Activated CD8-positive, alpha-beta T cell treated with anti-CD3 and anti-CD28 coated beads for 36 hours (primary cell): ENCODE measurements around the gene SCRN1. TPM values are rescaled to one million over a fixed set of nuclear protein-coding genes. Genes with fewer than 3 reads are reported as not detected.

Experiments used
- ATAC-seq: fragments of 200-7000 bp; cut with Tn5 transposase; one replicate; pipeline ENCODE4 v1.10.0; 2021; ENCODE audit warnings: mild to moderate bottlenecking, moderate library complexity
- CTCF ChIA-PET: fragments of 350-600 bp; sonication (Branson Sonifier 250); formaldehyde crosslinking; loops from one replicate; lab custom pipeline; 2021; ENCODE audit warnings: antibody characterized with exemption; lab: Charles Lee
- POLR2A ChIA-PET: fragments of 350-600 bp; sonication (Branson Sonifier 250); formaldehyde crosslinking; loops from one replicate; lab custom pipeline; 2021; ENCODE audit warnings: antibody characterized with exemption; lab: Charles Lee
- DNase-seq: peaks from one replicate; pipeline ENCODE4 v3.0.0-alpha.2; 2020
- H3K27ac Mint-ChIP-seq: one replicate; pipeline ENCODE4 v1.8.0; 2021; ENCODE audit warnings: mild to moderate bottlenecking, mixed read lengths
- H3K27me3 Mint-ChIP-seq: one replicate; pipeline ENCODE4 v1.8.0; 2021; ENCODE audit warnings: mixed read lengths
- H3K36me3 Mint-ChIP-seq: one replicate; pipeline ENCODE4 v1.8.0; 2021; ENCODE audit warnings: low read depth, mixed read lengths
- H3K4me1 Mint-ChIP-seq: one replicate; pipeline ENCODE4 v1.8.0; 2021; ENCODE audit warnings: low read depth, mixed read lengths
- H3K4me3 Mint-ChIP-seq: one replicate; pipeline ENCODE4 v1.8.0; 2021; ENCODE audit warnings: mild to moderate bottlenecking, moderate library complexity, mixed read lengths
- H3K9me3 Mint-ChIP-seq: one replicate; pipeline ENCODE4 v1.8.0; 2021; ENCODE audit warnings: mixed read lengths
- intact Hi-C: fragments of 100-400 bp; cut with micrococcal nuclease; formaldehyde crosslinking; loops from one replicate; pipeline ENCODE4 v1.10.0; 2022
- total RNA-seq, 2 experiments: library from RNA; stranded (reverse); gene quantifications; one replicate each; pipeline ENCODE4 v1.2.3, GENCODE V29; 2021
- TF ChIP-seq, protein P1 (sequence below): fragments of 200-600 bp; IDR thresholded peaks from one replicate; pipeline ENCODE4 v1.8.0; 2022; ENCODE audit warnings: antibody characterized with exemption, mild to moderate bottlenecking

Gene SCRN1
- total RNA-seq, 2 experiments from 2014 or later: 10.8 to 14.7 TPM

DNA sequence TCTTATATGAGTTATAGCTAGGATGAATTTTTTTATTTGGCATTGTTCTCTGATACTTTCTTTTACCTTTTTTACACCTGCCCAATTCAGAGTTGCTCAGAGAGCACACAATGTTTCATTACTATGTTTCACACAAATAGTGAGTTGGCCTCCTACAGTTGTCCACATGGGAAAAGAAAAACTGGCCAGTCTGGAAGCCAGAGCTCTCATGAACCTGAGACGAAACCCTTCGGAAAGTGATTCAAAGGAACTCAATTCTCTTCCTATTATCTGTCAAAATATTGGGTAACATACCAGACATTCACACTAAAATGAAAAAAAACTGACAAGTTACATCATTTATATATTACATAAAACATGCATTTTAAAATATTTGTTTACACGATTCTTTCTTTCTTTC, 15.3 kb downstream of the SCRN1 start:
- TF ChIP-seq, protein P1, sequence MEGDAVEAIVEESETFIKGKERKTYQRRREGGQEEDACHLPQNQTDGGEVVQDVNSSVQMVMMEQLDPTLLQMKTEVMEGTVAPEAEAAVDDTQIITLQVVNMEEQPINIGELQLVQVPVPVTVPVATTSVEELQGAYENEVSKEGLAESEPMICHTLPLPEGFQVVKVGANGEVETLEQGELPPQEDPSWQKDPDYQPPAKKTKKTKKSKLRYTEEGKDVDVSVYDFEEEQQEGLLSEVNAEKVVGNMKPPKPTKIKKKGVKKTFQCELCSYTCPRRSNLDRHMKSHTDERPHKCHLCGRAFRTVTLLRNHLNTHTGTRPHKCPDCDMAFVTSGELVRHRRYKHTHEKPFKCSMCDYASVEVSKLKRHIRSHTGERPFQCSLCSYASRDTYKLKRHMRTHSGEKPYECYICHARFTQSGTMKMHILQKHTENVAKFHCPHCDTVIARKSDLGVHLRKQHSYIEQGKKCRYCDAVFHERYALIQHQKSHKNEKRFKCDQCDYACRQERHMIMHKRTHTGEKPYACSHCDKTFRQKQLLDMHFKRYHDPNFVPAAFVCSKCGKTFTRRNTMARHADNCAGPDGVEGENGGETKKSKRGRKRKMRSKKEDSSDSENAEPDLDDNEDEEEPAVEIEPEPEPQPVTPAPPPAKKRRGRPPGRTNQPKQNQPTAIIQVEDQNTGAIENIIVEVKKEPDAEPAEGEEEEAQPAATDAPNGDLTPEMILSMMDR: no peak
- Mint-ChIP-seq H3K4me3 (no peak overlapping the region), H3K9me3 (no peaks in the 10 kb centered on the region), H3K27ac (no peak overlapping the region), H3K36me3 (no peaks in the 10 kb centered on the region), H3K4me1 (peaks cover 17% of the 10 kb centered on the region), H3K27me3 (peaks cover 1% of the 10 kb centered on the region)
- DNase-seq (no peak), ATAC-seq (no peak)
- POLR2A ChIA-PET: no interaction called here
- intact Hi-C loops: no loop called here
- CTCF ChIA-PET: no interaction called here

DNA sequence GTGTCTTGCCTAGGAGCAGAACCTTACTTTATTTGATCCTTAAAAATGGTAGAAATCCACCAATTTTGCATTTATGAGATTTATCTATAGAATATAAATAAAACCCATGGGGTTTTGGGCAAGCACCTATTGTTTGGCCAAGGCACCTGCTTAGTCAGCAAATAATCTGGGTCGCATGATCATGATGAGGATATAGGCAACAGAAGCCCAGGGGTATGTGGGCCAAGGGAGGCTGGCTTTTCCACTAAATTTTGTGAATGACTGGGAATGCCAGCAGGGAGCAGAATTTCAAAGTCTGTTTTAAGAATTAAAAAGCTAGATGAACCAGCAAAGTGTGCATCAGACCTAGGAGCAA, 17.3 kb downstream of the SCRN1 start:
- CTCF ChIA-PET: interaction anchor here (2.2 kb wide), 1 partner anchor 9 kb away, joined by 7 read pairs; no protein-coding TSS in a partner anchor
- H3K27ac Mint-ChIP-seq: no peak overlapping the region
- no peak for DNase-seq
- TF ChIP-seq, protein P1: no peak
- intact Hi-C loops: no loop called here
- H3K27me3 Mint-ChIP-seq: peaks cover 1% of the 10 kb centered on the region
- peaks cover 17% of the 10 kb centered on the region for H3K4me1 Mint-ChIP-seq
- no peak for ATAC-seq
- H3K36me3 Mint-ChIP-seq: peaks cover 1% of the 10 kb centered on the region
- no peaks in the 10 kb centered on the region for H3K9me3 Mint-ChIP-seq
- no peak overlapping the region for H3K4me3 Mint-ChIP-seq
- POLR2A ChIA-PET: no interaction called here

DNA sequence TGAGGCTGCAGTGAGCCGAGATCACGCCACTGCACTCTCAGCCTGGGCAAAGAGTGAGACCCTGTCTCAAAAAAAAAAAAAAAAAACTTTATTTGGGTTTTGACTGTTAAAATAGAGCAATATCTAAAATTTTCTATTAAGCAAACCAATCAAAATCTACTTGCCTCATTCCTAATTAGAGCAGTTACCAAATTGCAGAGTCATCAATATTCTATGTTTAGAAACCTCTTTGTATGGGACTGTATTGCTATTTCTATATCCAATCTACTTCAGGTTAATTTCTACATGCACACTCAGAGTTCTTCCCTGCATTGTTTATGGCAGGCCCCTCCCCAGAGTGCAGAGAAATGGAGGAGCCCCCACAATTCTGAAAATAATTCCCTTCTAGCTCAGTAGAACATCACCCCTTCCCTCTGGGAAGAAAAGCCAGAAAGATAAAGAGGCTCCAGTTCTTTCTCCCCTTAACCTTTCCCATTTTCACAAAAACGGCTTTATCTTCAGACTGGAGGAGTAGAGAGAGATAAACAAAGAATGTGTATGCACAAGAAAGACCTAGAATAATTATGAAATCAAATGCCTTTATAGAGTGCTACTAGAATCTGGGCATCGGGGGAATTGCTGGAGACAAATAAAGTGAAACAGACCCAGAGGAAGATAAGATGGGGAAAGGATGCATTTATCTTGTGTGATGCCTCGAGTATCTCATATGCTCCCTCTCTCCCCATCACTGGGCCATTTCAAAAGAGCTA, 17.9 kb downstream of the SCRN1 start:
- ChIA-PET CTCF (interaction anchor here (2.2 kb wide), 1 partner anchor 10 kb away, joined by 7 read pairs; no protein-coding TSS in a partner anchor), POLR2A (no interaction called here)
- Mint-ChIP-seq H3K4me1 (peaks cover 17% of the 10 kb centered on the region), H3K36me3 (peaks cover 1% of the 10 kb centered on the region), H3K27ac (no peak overlapping the region), H3K27me3 (peaks cover 1% of the 10 kb centered on the region), H3K9me3 (no peaks in the 10 kb centered on the region), H3K4me3 (no peak overlapping the region)
- intact Hi-C loops: no loop called here
- TF ChIP-seq, protein P1: no peak
- DNase-seq: no peak
- ATAC-seq: no peak

DNA sequence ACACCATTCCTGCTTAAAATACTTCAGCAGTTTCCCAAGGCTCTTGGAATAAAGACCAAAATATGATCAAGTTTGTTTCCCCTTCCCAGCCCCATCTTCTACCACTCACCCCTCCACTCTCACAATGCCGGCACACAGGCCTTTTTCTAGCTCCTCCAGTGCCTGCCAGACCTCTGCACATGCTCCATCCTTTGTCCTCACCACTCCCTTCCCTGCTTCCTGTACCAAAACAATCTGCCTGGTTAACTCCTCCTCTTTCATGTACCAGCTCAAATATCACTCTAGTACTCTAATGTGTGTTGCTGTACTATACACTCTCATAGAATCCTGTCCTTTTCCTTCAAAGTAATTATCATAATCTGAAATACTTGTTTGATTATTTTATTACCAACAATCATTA, 19.4 kb downstream of the SCRN1 start:
- ChIA-PET POLR2A (no interaction called here), CTCF (interaction anchor here (1.1 kb wide), 1 partner anchor 49 kb away, joined by 3 read pairs; no protein-coding TSS in a partner anchor)
- Mint-ChIP-seq H3K4me1 (peaks cover 17% of the 10 kb centered on the region), H3K36me3 (peaks cover 1% of the 10 kb centered on the region), H3K27me3 (peaks cover 1% of the 10 kb centered on the region), H3K4me3 (no peak overlapping the region), H3K27ac (no peak overlapping the region), H3K9me3 (no peaks in the 10 kb centered on the region)
- intact Hi-C loops: no loop called here
- ATAC-seq (no peak), DNase-seq (no peak)
- TF ChIP-seq, protein P1: no peak

DNA sequence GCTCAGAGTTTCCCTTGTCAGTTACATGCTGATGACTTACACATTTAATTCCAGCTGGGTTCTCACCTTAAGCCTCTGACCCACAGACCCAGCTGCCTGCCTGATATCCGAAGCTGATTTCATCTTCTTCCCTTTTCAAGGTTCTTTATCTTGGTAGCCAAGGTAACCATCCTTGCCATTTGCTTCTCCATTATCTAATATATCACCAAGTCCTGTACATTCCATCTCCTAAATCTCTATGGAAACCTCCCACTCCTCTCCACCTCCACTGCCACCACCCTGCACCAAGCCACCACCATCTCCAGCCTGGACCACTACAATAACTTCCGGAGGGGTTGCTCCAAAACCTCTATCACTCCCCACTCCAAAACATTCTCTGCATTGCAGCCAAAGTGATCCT, 19.9 kb downstream of the SCRN1 start:
- H3K27ac Mint-ChIP-seq: no peak overlapping the region
- ChIA-PET POLR2A (interaction anchor here (0.5 kb wide), 1 partner anchor 20 kb away, joined by 3 read pairs; no protein-coding TSS in a partner anchor), CTCF (interaction anchor here (1.1 kb wide), 1 partner anchor 48 kb away, joined by 3 read pairs; no protein-coding TSS in a partner anchor)
- TF ChIP-seq, protein P1: no peak
- H3K4me1 Mint-ChIP-seq: peaks cover 17% of the 10 kb centered on the region
- H3K27me3 Mint-ChIP-seq: peaks cover 1% of the 10 kb centered on the region
- intact Hi-C loops: no loop called here
- no peaks in the 10 kb centered on the region for H3K9me3 Mint-ChIP-seq
- no peak for DNase-seq
- H3K4me3 Mint-ChIP-seq: no peak overlapping the region
- no peak for ATAC-seq
- H3K36me3 Mint-ChIP-seq: peaks cover 1% of the 10 kb centered on the region
